ENCODE results near the gene WDR77.

Gene WDR77

GRCh38 chr1:111424281-111424680 is 24.8 kb downstream of the WDR77 start:
- no peak for DNase-seq

- DNase-seq = no peak
These were observed 26.3 kb downstream of the WDR77 start for GRCh38 chr1:111422546-111423391.

GRCh38 chr1:111420377-111420776 is 28.7 kb downstream of the WDR77 start:
- DNase-seq = no peak

GRCh38 chr1:111419037-111419436 is 30.0 kb downstream of the WDR77 start:
- DNase-seq = no peak

- no peak for DNase-seq
These were observed 31.3 kb downstream of the WDR77 start for GRCh38 chr1:111417755-111418154.

- no peak for DNase-seq
These were observed 33.6 kb downstream of the WDR77 start for GRCh38 chr1:111415461-111415860.

GRCh38 chr1:111414756-111415155 is 34.3 kb downstream of the WDR77 start:
- no peak for DNase-seq

GRCh38 chr1:111412839-111413238 is 36.2 kb downstream of the WDR77 start:
- DNase-seq = no peak

GRCh38 chr1:111407301-111407700 is 41.8 kb downstream of the WDR77 start:
- DNase-seq = no peak

GRCh38 chr1:111406321-111406768 is 42.7 kb downstream of the WDR77 start:
- peak; percentile 64 for DNase-seq

GRCh38 chr1:111404588-111404987 is 44.5 kb downstream of the WDR77 start:
- DNase-seq = no peak

- DNase-seq = no peak
These were observed 47.0 kb downstream of the WDR77 start for GRCh38 chr1:111402083-111402482.

- peak; percentile 33 for DNase-seq
These were observed 49.1 kb downstream of the WDR77 start for GRCh38 chr1:111399792-111400610.

GRCh38 chr1:111392460-111392945 is 56.6 kb downstream of the WDR77 start:
- DNase-seq = no peak

- no peak for DNase-seq
These were observed 57.0 kb downstream of the WDR77 start for GRCh38 chr1:111392042-111392441.

All from activated CD4-positive, alpha-beta T cell treated with anti-CD3 and anti-CD28 coated beads, Interleukin-2, amount 50 U/mL, for 16 hours (primary cell).